SJCRH30 (cell line): Measurements from ENCODE around the gene SCGN. TPM values are rescaled to one million over a fixed set of nuclear protein-coding genes. Genes with fewer than 3 reads are reported as not detected.
A peak's percentile ranks its signal among the peaks of the same experiment; 100 is the strongest.

Source experiments
- DNase-seq, 2 experiments: peaks; one replicate each; pipeline ENCODE4 v3.0.0-alpha.2; 2015 to 2020
- H3K27ac ChIP-seq: fragments of 250-450 bp; sonication (Bioruptor Pico); 2 replicates; pipeline ENCODE4 v1.5.1; 2020; ENCODE audit warnings: mild to moderate bottlenecking, moderate library complexity
- H3K27me3 ChIP-seq: fragments of 250-450 bp; sonication (Bioruptor Pico); 2 replicates; pipeline ENCODE4 v1.5.1; 2020; ENCODE audit warnings: mild to moderate bottlenecking, moderate library complexity
- H3K36me3 ChIP-seq: fragments of 250-450 bp; sonication (Bioruptor Pico); 2 replicates; pipeline ENCODE4 v1.5.1; 2020; ENCODE audit warnings: mild to moderate bottlenecking, moderate library complexity
- H3K4me1 ChIP-seq: fragments of 250-450 bp; sonication (Bioruptor Pico); 2 replicates; pipeline ENCODE4 v1.5.1; 2020; ENCODE audit warnings: mild to moderate bottlenecking, moderate library complexity
- H3K4me3 ChIP-seq: fragments of 250-450 bp; sonication (Bioruptor Pico); 2 replicates; pipeline ENCODE4 v1.5.1; 2020; ENCODE audit warnings: mild to moderate bottlenecking, moderate library complexity
- H3K9me3 ChIP-seq: fragments of 250-450 bp; sonication (Bioruptor Pico); replicated peaks from 2 replicates; pipeline ENCODE4 v1.5.1; 2020; ENCODE audit warnings: mild to moderate bottlenecking, moderate library complexity
- total RNA-seq: library from RNA; depleted of rRNA; stranded (reverse); fragments of >200 nt; shearing (Covaris generic); gene quantifications from 2 replicates; pipeline ENCODE4 v1.2.3, GENCODE V29; 2014; rRNA removed

SCGN gene, protein sequence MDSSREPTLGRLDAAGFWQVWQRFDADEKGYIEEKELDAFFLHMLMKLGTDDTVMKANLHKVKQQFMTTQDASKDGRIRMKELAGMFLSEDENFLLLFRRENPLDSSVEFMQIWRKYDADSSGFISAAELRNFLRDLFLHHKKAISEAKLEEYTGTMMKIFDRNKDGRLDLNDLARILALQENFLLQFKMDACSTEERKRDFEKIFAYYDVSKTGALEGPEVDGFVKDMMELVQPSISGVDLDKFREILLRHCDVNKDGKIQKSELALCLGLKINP
- not detected in 2 replicates for total RNA-seq

DNA sequence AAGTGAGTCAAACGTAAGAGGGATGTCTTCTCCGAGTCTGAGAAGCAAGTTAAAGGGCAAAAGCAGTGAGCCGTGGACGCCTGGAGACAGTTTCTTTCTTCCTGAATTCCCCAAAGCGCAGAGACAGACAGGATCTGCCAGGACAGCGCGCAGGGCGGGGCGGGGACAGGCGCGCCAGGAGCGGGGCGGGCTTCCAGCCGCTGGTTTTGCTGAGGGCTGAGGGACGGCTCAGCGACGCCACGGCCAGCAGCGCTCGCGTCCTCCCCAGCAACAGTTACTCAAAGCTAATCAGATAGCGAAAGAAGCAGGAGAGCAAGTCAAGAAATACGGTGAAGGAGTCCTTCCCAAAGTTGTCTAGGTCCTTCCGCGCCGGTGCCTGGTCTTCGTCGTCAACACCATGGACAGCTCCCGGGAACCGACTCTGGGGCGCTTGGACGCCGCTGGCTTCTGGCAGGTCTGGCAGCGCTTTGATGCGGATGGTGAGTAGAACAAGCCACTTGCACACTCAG is at the start of gene SCGN:
TSS of gene SCGN (plus strand) at position 209 of the 509 bp plus-strand sequence. CDS start at position 398, 189 bp downstream.
- DNase-seq = peak in 1 of 2 experiments; percentile 23
- H3K36me3 ChIP-seq = no peaks in the 10 kb centered on the region
- no peaks in the 10 kb centered on the region for H3K9me3 ChIP-seq
- no peak within 1 kb of the TSS for H3K4me3 ChIP-seq
- H3K27ac ChIP-seq = no peak within 1 kb of the TSS
- no peaks in the 10 kb centered on the region for H3K27me3 ChIP-seq
- no peaks in the 10 kb centered on the region for H3K4me1 ChIP-seq

DNA sequence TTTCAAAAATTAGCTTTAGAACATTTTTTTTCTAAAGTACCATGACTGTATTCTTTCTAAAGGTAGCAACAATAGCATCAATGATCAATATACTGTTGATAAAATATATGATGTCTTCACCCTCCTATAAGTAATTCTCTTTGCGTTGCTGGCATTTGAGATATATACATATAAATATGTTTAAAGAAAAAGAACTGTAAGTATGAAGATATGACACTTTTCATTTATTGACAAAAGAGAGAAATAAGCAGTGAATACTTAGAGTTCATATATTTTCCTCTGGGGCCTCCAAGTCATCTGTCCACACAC is 49.4 kb upstream of the SCGN start:
- Histone ChIP-seq H3K4me3 (no peak overlapping the region), H3K4me1 (no peaks in the 10 kb centered on the region), H3K9me3 (no peaks in the 10 kb centered on the region), H3K27ac (no peak overlapping the region), H3K27me3 (no peaks in the 10 kb centered on the region), H3K36me3 (no peaks in the 10 kb centered on the region)
- DNase-seq = no peak

DNA sequence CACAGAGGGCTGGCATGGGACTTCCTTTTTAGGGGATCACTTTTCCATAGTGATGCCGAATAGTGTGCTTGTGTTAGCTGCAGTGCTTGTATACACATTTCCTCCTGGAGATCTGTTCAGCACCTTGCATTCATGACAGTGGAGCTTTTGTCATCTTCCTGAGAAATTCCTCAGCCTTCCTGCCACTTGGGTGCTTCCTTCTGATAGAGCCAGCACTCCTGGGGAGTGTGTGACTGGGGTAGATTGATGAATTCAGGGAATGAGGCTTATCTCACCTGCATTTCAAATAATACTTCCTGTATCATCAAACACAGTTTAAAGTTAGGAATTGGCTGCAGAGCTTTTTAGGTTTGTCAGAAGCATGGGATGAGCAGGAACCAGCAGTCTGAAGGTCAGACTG is 48.8 kb upstream of the SCGN start:
- Histone ChIP-seq H3K4me3 (no peak overlapping the region), H3K4me1 (no peaks in the 10 kb centered on the region), H3K36me3 (no peaks in the 10 kb centered on the region), H3K27ac (no peak overlapping the region), H3K9me3 (no peaks in the 10 kb centered on the region), H3K27me3 (no peaks in the 10 kb centered on the region)
- no peak for DNase-seq

DNA sequence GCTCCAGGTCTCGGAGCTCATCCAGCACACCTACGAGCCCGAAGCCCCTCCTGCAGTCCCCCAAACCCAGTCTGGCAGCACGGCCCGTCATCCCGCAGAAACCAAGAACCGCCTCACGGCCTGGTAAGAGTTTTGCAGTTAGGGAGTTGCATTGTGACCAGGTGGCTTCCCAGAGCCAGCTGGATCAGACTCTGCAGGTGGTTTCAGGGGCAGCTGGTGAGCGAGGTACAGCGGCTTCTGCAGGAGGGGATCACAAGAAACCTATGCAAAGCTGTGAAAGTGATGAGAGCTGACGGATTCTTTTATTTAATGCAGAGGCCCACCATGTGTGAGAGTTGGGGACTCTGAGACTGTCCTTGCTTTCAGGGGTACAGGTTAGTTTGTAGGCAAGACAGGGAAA is 45.9 kb upstream of the SCGN start:
- Histone ChIP-seq H3K27me3 (no peaks in the 10 kb centered on the region), H3K27ac (no peak overlapping the region), H3K9me3 (no peaks in the 10 kb centered on the region)

DNA sequence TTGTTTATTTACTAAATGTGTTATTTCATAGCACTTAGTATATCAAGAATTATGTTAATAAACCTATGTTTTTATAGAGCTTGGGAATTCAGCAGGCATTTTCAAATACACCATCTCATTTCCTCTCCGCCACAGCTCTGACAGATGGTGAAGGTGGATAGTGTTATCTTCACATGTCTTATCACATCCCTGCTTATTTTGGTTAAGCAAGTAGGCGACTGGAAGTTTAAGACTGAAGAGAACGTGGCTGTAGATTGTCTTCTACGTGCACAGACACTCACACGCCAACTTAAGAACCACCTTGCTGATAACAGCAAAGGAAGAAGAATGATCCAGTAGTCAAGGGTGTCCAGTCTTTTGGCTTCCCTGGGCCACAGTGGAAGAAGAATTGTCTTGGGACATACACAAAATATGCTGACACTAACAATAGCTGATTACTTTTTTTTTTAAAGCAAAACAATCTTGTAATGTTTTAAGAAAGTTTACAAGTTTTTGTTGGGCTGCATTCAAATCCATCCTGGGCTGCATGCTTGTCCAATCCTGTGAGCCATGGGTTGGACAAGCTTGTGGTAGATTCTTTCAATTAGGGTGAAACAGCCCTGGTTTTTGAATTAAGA is 43.3 kb upstream of the SCGN start:
- H3K36me3 ChIP-seq = no peaks in the 10 kb centered on the region
- H3K9me3 ChIP-seq = no peaks in the 10 kb centered on the region
- no peak overlapping the region for H3K4me3 ChIP-seq
- no peak for DNase-seq
- H3K4me1 ChIP-seq = no peaks in the 10 kb centered on the region
- no peak overlapping the region for H3K27ac ChIP-seq
- no peaks in the 10 kb centered on the region for H3K27me3 ChIP-seq

More for the DNA sequence above, 45.9 kb upstream of the SCGN start:
- no peak for DNase-seq
- Histone ChIP-seq H3K36me3 (no peaks in the 10 kb centered on the region), H3K4me3 (no peak overlapping the region), H3K4me1 (no peaks in the 10 kb centered on the region)

DNA sequence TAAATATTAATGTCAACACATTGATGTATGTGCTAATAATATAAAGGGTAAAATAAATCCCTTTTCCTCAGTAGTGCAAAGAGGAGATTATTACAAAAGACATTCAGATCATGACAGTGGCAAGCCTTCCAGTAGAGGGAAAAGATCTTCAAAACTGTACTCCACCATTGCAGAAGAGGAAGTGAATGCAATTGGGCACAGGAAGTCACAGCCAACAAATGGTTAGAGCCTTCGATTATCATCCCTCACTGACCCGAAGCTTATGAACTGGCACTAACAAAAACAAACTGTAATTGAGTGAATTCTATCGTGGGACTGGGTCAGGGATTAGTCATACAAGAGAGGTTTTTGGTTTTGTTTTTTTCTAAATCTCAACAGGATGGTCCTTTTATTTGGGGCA is 39.3 kb upstream of the SCGN start:
- H3K36me3 ChIP-seq = no peaks in the 10 kb centered on the region
- H3K27ac ChIP-seq = no peak overlapping the region
- H3K4me3 ChIP-seq = no peak overlapping the region
- no peaks in the 10 kb centered on the region for H3K4me1 ChIP-seq
- no peaks in the 10 kb centered on the region for H3K27me3 ChIP-seq
- no peaks in the 10 kb centered on the region for H3K9me3 ChIP-seq
- DNase-seq = no peak

DNA sequence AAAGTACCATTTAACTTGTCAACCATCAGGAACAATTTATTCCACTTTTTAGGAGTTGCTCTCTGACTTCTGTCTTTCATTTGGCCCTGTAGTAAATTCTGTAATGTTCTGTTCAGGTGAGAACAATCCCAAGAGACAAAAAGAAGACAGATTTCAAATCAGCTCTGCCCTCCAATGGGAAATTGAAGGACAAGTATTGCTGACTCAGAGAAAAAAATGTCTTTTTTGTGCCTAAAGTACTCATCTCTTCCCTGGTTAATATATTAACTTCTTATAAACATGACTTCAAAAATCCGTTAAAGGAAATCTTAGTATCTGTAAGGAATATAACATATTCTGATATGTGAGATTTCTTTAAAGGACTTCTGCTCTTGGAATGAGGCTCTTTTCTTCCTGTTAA is 38.6 kb upstream of the SCGN start:
- Histone ChIP-seq H3K27ac (no peak overlapping the region), H3K4me1 (no peaks in the 10 kb centered on the region), H3K27me3 (no peaks in the 10 kb centered on the region), H3K4me3 (no peak overlapping the region), H3K36me3 (no peaks in the 10 kb centered on the region), H3K9me3 (no peaks in the 10 kb centered on the region)
- DNase-seq = no peak

DNA sequence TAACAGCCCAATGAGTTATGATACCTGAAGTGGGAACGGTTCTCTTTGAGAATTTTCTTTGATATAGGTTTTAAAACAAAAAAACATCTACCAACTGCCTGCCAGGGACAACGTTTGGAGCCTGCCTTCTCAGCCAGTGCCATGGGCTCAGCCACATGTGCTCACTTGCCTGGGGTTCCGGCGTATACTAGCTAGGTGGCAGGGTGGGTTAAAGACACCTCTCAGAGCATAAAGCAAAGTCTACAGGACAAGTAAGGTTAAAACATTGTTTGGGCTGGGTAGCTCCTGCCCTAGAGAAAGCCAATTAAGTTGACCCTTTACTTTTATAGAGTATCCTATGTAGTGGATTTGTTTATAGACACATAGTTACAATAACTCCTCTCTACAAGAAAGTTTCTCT is 38.0 kb upstream of the SCGN start:
- H3K9me3 ChIP-seq = no peaks in the 10 kb centered on the region
- DNase-seq = no peak
- H3K4me3 ChIP-seq = no peak overlapping the region
- H3K27me3 ChIP-seq = no peaks in the 10 kb centered on the region
- H3K27ac ChIP-seq = no peak overlapping the region
- no peaks in the 10 kb centered on the region for H3K36me3 ChIP-seq
- no peaks in the 10 kb centered on the region for H3K4me1 ChIP-seq

DNA sequence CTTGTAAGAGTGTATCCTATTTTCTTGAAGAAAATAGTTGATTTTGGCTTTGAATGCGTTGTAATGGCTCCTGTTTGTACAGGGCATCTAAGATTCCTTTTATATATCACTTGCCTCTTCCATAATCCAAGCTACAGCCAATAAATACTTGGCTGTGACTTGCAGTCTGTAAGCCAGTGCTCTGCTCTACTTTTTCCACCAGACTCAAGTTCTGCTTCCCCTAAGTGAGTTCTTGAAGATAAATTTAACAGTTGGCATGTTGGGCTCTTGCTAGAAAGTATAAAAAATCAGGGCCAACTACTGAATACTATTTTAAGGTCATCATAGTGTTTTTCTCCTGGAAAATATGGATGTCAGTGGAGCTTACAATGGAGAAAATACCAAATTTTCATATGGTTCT is 36.5 kb upstream of the SCGN start:
- Histone ChIP-seq H3K9me3 (no peaks in the 10 kb centered on the region), H3K4me3 (no peak overlapping the region), H3K27me3 (no peaks in the 10 kb centered on the region), H3K36me3 (no peaks in the 10 kb centered on the region), H3K4me1 (no peaks in the 10 kb centered on the region), H3K27ac (no peak overlapping the region)
- DNase-seq = no peak

DNA sequence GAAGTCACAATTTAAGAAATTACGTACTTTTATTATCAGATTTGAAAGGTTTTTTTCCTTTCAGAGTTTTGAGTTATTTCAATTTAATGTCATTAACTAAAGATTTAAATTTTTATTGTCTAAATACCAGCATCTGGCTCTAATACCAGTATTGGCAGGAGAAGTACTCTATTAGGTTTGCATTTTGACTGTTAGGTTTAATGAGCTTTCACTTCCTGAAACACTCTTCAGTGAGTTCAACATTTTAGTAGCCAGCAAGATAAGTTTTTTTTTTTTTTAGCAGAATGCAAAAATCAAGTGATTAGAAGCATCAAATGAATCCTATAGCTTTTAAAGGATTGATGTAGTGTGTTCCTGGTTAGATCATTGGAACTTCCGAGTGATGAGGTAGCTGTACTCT is 34.0 kb upstream of the SCGN start:
- Histone ChIP-seq H3K27ac (no peak overlapping the region), H3K27me3 (no peaks in the 10 kb centered on the region), H3K36me3 (no peaks in the 10 kb centered on the region), H3K9me3 (no peaks in the 10 kb centered on the region), H3K4me1 (no peaks in the 10 kb centered on the region), H3K4me3 (no peak overlapping the region)
- no peak for DNase-seq

DNA sequence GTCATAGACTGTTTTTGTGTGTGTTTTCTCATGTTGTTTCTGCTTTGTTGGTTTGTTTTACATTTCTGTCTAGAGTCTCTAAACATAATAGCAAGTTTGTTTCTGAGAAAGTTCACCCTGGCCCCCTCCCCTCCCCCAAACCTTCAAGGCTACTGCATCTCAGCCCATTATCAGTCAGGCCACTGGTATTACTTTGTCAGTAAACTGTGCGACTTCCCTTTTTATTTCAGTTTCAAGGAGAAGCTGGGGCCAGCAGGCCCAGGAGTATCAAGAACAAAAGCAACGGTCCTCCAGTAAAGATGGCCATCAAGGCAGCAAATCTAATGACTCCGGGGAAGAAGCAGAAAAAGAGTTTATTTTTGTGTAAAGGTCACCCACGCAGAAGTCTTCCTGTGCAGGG is 32.8 kb upstream of the SCGN start:
- Histone ChIP-seq H3K27me3 (no peaks in the 10 kb centered on the region), H3K27ac (no peak overlapping the region)

DNA sequence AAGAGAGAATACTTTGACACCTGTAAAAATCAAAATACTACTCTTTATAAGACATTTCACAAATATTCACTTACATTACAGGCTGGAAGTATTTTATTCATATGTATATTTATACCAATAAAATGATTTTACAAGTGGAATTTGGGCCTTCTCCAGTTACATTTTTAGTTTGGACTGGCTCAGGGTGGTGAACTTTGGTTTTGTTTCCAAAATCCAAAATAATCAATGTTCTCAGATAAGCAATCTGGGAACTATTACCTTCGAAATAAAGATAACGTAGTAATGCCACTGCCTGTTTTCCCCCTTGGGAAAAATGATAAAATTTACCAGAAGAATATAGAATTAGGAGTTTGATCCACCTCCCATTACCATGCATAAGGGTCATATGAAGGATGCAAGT is 31.6 kb upstream of the SCGN start:
- Histone ChIP-seq H3K4me3 (no peak overlapping the region), H3K4me1 (no peaks in the 10 kb centered on the region), H3K27ac (no peak overlapping the region), H3K36me3 (no peaks in the 10 kb centered on the region), H3K27me3 (no peaks in the 10 kb centered on the region), H3K9me3 (no peaks in the 10 kb centered on the region)
- no peak for DNase-seq

More for the DNA sequence above, 32.8 kb upstream of the SCGN start:
- Histone ChIP-seq H3K4me1 (no peaks in the 10 kb centered on the region), H3K9me3 (no peaks in the 10 kb centered on the region), H3K36me3 (no peaks in the 10 kb centered on the region), H3K4me3 (no peak overlapping the region)
- no peak for DNase-seq

DNA sequence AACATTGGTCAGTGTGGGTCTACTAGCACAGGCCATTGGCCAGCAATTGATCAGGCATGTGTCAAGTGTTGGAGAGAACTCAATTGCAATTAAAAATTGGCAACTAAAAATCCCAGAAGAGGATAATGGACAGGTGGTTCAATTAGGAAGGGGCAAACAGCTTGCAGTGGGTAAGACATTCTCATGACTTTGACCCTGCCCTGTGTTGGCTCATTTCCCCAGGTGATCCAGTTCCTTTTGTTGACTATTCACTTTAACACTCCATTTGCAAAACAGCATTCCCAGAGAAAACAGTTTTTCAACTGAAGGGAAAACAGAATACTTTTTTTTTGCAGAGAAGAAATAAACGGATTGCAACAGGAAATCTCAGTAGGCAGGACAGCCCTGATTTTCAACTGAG is 28.9 kb upstream of the SCGN start:
- H3K4me1 ChIP-seq = no peaks in the 10 kb centered on the region
- no peaks in the 10 kb centered on the region for H3K9me3 ChIP-seq
- no peaks in the 10 kb centered on the region for H3K27me3 ChIP-seq
- no peak for DNase-seq
- no peak overlapping the region for H3K4me3 ChIP-seq
- H3K27ac ChIP-seq = no peak overlapping the region
- H3K36me3 ChIP-seq = no peaks in the 10 kb centered on the region

DNA sequence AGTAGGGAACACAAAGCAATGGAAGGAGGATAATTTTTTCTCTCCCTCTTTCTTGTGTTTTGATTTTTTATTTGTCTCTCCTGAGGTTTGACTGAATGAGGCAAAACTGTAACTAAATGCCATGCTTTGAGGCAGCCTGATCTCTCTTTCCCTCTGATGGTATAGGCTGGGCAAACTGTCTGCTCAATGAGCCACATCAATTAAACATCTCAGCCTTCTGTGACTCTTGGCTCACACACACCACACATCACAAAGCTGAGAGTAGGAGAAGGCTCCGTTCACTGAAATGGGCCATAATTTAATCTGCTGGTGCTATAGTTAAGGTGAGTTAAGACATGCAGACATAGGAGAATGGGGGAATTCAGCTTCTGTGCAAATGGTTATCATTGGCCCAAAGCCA is 28.1 kb upstream of the SCGN start:
- Histone ChIP-seq H3K4me1 (no peaks in the 10 kb centered on the region), H3K27ac (no peak overlapping the region), H3K27me3 (no peaks in the 10 kb centered on the region), H3K4me3 (no peak overlapping the region), H3K9me3 (no peaks in the 10 kb centered on the region), H3K36me3 (no peaks in the 10 kb centered on the region)
- DNase-seq = no peak

DNA sequence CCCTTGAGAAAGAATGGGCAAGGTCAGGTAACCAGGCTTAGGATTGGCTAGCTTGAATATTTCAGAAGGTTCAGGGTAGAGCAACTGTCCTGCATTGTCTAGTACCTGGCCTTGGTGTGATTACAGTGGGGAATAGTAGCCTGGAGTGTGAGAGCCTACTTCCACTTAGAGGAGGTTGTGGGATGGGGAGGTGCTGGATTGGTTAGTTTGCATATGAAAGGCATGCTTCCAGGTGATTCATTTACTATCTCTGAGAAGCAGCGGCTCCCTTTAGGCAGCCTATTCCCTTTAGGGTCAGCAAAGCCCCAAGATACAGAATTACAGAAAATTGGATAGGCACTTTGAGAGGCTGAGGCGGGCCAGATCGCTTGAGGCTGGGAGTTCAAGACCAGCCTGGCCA is 25.0 kb upstream of the SCGN start:
- Histone ChIP-seq H3K4me3 (no peak overlapping the region), H3K9me3 (no peaks in the 10 kb centered on the region), H3K36me3 (no peaks in the 10 kb centered on the region), H3K27me3 (no peaks in the 10 kb centered on the region), H3K27ac (no peak overlapping the region), H3K4me1 (no peaks in the 10 kb centered on the region)
- DNase-seq = no peak
